Measurements from ENCODE around the gene KCNAB2. TPM values are rescaled to one million over a fixed set of nuclear protein-coding genes. Genes with fewer than 3 reads are reported as not detected.

KCNAB2 gene
- polyA plus RNA-seq, 2 donors, result 2.2 to 2.8 TPM

DNA sequence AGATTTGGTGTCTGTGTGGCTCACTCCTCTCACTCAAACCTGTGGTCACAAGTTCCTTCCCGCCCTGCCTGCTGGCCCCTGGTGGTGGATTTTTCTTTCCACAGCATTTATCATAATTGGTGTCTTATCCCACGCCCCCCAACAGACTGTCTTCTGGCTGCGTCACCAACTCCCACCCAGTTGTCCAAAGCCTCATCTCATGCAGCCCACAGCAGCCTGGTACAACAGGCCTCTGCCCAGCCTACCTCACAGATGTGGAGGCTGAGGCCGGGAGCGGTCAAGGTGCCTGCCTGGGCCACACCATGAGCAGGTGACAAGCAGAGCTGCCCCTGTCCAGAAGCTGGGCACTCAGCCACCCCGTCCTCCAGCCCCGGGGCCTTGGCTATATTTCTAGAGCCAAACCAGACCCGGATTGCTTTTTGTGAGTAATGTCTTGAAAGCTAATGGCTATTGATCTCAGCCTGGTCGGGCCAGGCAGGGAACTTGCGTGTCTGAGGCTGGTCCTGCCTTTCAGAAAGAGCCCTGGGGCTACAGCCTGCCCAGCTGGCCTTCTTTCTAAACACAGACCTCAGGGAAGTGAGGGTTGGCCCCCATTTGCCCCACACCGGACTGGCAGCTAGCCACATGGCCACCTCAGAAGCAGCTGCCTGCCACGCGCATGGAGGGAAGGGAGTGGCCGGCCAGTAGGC, 2.6 kb downstream of the KCNAB2 start:
- Histone ChIP-seq H3K9me3 (ENCODE audit: control insufficient read depth in 2 of 2, insufficient read depth in 1 of 2, low read depth in 1 of 2, low read length in 1 of 2) (no peaks in the 10 kb centered on the region), H3K27ac (ENCODE audit: low read depth in 2 of 2, low read length in 1 of 2) (no peak overlapping the region), H3K27me3 (ENCODE audit: control insufficient read depth in 1 of 2, insufficient read depth in 2 of 2, low read length in 2 of 2) (no peaks in the 10 kb centered on the region), H3K4me1 (ENCODE audit: control insufficient read depth in 2 of 2, insufficient read depth in 2 of 2, low read length in 1 of 2) (no peaks in the 10 kb centered on the region), H3K36me3 (ENCODE audit: control insufficient read depth in 2 of 2, insufficient read depth in 2 of 2, low read length in 1 of 2) (peaks cover 1 to 3% of the 10 kb centered on the region in 2 donors), H3K4me3 (ENCODE audit: low read depth in 1 of 2, low read length in 2 of 2) (no peak overlapping the region)
- WGBS, 2 donors, result 82 to 88% methylated on average over 14 of the region's 14 CpGs

DNA sequence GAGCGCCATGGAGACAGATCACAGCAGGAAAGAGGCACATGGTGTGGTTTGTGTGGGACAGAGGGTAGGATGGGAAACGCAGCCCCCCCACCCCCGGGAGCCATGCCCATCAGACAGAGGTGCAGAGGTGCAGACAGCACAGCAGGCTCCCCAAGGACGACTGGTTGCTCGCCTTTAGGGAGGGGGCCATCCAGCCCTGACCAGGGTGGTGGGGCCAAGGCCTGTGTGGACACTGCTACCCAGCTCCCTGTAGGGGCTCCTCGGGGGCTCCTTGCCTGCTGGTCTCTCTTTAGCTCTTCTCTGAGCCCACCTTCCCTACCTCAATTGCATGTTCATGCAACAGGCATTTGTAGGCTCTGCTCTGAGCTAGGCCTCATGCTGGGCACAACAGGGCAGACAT, 3.7 kb downstream of the KCNAB2 start:
- Histone ChIP-seq H3K9me3 (ENCODE audit: control insufficient read depth in 2 of 2, insufficient read depth in 1 of 2, low read depth in 1 of 2, low read length in 1 of 2) (no peaks in the 10 kb centered on the region), H3K4me3 (ENCODE audit: low read depth in 1 of 2, low read length in 2 of 2) (no peak overlapping the region), H3K27me3 (ENCODE audit: control insufficient read depth in 1 of 2, insufficient read depth in 2 of 2, low read length in 2 of 2) (no peaks in the 10 kb centered on the region), H3K4me1 (ENCODE audit: control insufficient read depth in 2 of 2, insufficient read depth in 2 of 2, low read length in 1 of 2) (no peaks in the 10 kb centered on the region), H3K36me3 (ENCODE audit: control insufficient read depth in 2 of 2, insufficient read depth in 2 of 2, low read length in 1 of 2) (peaks cover 0 to 3% of the 10 kb centered on the region in 2 donors), H3K27ac (ENCODE audit: low read depth in 2 of 2, low read length in 1 of 2) (no peak overlapping the region)
- WGBS, 2 donors, result 83 to 87% methylated on average over 6 of the region's 6 CpGs

DNA sequence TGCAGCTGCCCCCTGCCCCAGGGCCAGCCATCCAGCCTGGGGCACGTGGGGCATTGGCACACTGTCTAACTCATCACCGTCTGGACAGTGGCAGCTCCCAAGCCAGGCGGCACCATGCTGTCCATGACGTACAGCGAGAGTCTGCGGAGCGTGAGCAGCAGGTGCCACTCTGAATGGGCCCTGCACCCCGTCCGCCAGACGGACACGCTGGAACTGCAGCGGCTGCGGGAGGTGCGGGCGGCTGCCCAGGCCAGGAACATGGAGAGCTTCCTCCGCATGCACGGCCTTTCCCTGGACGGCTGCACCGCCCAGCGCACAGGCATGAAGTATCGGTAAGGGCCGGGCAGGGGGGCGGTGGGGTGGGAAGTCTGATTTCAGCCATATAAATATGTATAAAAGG, 5.7 kb downstream of the KCNAB2 start:
- no peaks in the 10 kb centered on the region for H3K9me3 ChIP-seq (ENCODE audit: control insufficient read depth in 2 of 2, insufficient read depth in 1 of 2, low read depth in 1 of 2, low read length in 1 of 2)
- H3K27me3 ChIP-seq (ENCODE audit: control insufficient read depth in 1 of 2, insufficient read depth in 2 of 2, low read length in 2 of 2), result no peaks in the 10 kb centered on the region
- no peak overlapping the region for H3K27ac ChIP-seq (ENCODE audit: low read depth in 2 of 2, low read length in 1 of 2)
- no peaks in the 10 kb centered on the region for H3K4me1 ChIP-seq (ENCODE audit: control insufficient read depth in 2 of 2, insufficient read depth in 2 of 2, low read length in 1 of 2)
- H3K36me3 ChIP-seq (ENCODE audit: control insufficient read depth in 2 of 2, insufficient read depth in 2 of 2, low read length in 1 of 2), result peaks cover 0 to 3% of the 10 kb centered on the region in 2 donors
- WGBS, 2 donors, result 96% methylated on average over 23 of the region's 23 CpGs
- H3K4me3 ChIP-seq (ENCODE audit: low read depth in 1 of 2, low read length in 2 of 2), result no peak overlapping the region

DNA sequence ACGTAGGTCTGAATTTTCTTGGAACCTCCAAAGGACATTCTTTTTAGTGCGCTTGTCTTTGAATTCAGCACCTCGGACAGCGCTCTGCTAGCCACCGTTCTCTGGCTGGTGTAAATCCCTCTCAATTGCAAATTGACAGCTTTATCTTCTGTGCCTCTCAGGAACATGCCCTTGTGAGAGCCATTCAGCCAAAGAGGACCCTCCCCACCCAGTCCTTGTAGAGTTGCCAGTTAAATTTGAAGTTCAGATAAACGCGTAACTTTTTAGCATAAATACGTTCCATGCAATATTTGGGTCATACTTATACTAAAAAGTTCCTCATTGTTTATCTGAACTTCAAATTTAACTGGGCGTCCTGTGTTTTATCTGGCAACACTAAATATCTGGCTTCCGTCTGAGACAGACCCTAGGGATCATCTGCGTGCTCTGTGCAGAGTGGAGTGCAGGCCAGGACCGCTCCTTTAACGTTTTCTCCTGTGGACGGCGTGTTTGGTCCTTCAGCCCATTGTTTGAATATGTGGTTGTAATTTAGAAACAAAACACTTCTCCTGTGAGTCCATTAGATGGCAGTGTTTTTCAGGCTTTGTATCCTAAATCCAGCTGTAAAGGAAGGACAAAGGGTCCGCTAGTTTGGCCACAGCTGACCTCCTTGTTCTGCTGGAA, 7.0 kb downstream of the KCNAB2 start:
- 16 to 17% methylated on average over 16 of the region's 16 CpGs for WGBS, 2 donors
- Histone ChIP-seq H3K27ac (ENCODE audit: low read depth in 2 of 2, low read length in 1 of 2) (no peak overlapping the region), H3K4me3 (ENCODE audit: low read depth in 1 of 2, low read length in 2 of 2) (no peak overlapping the region), H3K27me3 (ENCODE audit: control insufficient read depth in 1 of 2, insufficient read depth in 2 of 2, low read length in 2 of 2) (no peaks in the 10 kb centered on the region), H3K36me3 (ENCODE audit: control insufficient read depth in 2 of 2, insufficient read depth in 2 of 2, low read length in 1 of 2) (peaks cover 0 to 3% of the 10 kb centered on the region in 2 donors), H3K9me3 (ENCODE audit: control insufficient read depth in 2 of 2, insufficient read depth in 1 of 2, low read depth in 1 of 2, low read length in 1 of 2) (no peaks in the 10 kb centered on the region), H3K4me1 (ENCODE audit: control insufficient read depth in 2 of 2, insufficient read depth in 2 of 2, low read length in 1 of 2) (no peaks in the 10 kb centered on the region)

DNA sequence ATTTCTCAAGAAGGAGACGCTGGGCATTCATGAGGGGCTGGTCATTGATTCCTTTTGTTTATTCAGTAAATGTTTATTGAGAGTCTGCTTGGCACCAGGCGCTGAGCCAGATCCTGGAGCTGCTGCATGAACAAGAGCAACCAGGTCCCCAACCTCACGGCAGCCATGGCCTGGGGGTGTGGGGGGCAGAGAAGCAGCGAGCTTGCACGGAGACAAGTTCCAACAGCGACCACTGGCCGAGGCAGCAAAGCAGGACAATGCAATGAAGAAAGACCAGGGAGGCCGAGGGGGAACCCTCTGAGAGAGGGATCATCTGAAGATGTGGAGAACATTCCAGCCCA, 7.5 kb downstream of the KCNAB2 start:
- Histone ChIP-seq H3K36me3 (ENCODE audit: control insufficient read depth in 2 of 2, insufficient read depth in 2 of 2, low read length in 1 of 2) (peaks cover 0 to 3% of the 10 kb centered on the region in 2 donors), H3K4me1 (ENCODE audit: control insufficient read depth in 2 of 2, insufficient read depth in 2 of 2, low read length in 1 of 2) (peaks cover 0 to under 1% of the 10 kb centered on the region in 2 donors), H3K4me3 (ENCODE audit: low read depth in 1 of 2, low read length in 2 of 2) (no peak overlapping the region), H3K27ac (ENCODE audit: low read depth in 2 of 2, low read length in 1 of 2) (no peak overlapping the region), H3K9me3 (ENCODE audit: control insufficient read depth in 2 of 2, insufficient read depth in 1 of 2, low read depth in 1 of 2, low read length in 1 of 2) (no peaks in the 10 kb centered on the region), H3K27me3 (ENCODE audit: control insufficient read depth in 1 of 2, insufficient read depth in 2 of 2, low read length in 2 of 2) (no peaks in the 10 kb centered on the region)
- WGBS, 2 donors, result 35 to 36% methylated on average over 8 of the region's 8 CpGs

DNA sequence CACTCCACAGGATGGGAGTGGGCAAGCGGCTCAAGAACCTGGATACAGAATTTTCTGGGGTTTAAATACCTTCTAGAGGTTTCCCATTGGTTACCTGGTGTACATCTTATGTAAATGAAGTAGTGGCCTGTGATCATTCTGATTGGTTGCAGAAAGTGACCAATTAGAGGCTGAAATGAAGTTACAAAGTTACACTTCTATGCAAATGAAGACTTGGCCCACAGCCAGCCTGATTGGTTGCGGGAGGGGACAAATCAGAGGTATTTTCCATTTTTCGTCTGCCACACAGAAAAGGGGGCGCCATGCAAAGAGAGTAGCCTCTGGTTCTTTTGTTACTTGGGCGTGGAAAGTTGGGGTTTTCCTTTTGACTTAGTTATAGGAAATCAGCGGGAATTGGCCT, 8.9 kb downstream of the KCNAB2 start:
- H3K4me1 ChIP-seq (ENCODE audit: control insufficient read depth in 2 of 2, insufficient read depth in 2 of 2, low read length in 1 of 2), result peaks cover 0 to 8% of the 10 kb centered on the region in 2 donors
- WGBS, 2 donors, result 82 to 88% methylated on average over 6 of the region's 6 CpGs
- H3K27ac ChIP-seq (ENCODE audit: low read depth in 2 of 2, low read length in 1 of 2), result no peak overlapping the region
- no peaks in the 10 kb centered on the region for H3K27me3 ChIP-seq (ENCODE audit: control insufficient read depth in 1 of 2, insufficient read depth in 2 of 2, low read length in 2 of 2)
- no peaks in the 10 kb centered on the region for H3K9me3 ChIP-seq (ENCODE audit: control insufficient read depth in 2 of 2, insufficient read depth in 1 of 2, low read depth in 1 of 2, low read length in 1 of 2)
- peaks cover 0 to 3% of the 10 kb centered on the region in 2 donors for H3K36me3 ChIP-seq (ENCODE audit: control insufficient read depth in 2 of 2, insufficient read depth in 2 of 2, low read length in 1 of 2)
- H3K4me3 ChIP-seq (ENCODE audit: low read depth in 1 of 2, low read length in 2 of 2), result no peak overlapping the region

DNA sequence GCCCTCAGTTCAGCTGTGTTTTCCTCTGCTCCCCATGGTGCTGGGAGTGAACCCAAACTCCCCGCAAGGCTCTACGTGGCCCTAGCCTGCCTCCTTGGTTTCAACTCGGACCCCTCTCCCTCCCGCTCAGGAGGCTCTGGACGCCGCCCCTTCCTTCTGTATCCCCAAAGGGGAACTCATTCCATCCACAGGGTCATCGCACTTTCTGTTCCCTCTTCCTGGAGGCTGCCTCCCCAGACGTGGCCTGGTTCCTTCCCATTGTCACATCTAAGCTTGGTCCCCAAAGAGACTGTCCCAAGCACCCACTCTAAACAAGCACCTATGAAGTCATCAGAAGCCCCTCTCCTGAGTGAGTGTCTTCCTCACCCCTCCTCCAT, 10.9 kb downstream of the KCNAB2 start:
- Histone ChIP-seq H3K27ac (ENCODE audit: low read depth in 2 of 2, low read length in 1 of 2) (no peak overlapping the region), H3K27me3 (ENCODE audit: control insufficient read depth in 1 of 2, insufficient read depth in 2 of 2, low read length in 2 of 2) (no peaks in the 10 kb centered on the region), H3K4me1 (ENCODE audit: control insufficient read depth in 2 of 2, insufficient read depth in 2 of 2, low read length in 1 of 2) (peaks cover 0 to 8% of the 10 kb centered on the region in 2 donors), H3K36me3 (ENCODE audit: control insufficient read depth in 2 of 2, insufficient read depth in 2 of 2, low read length in 1 of 2) (peaks cover 0 to 3% of the 10 kb centered on the region in 2 donors), H3K9me3 (ENCODE audit: control insufficient read depth in 2 of 2, insufficient read depth in 1 of 2, low read depth in 1 of 2, low read length in 1 of 2) (no peaks in the 10 kb centered on the region), H3K4me3 (ENCODE audit: low read depth in 1 of 2, low read length in 2 of 2) (no peak overlapping the region)
- WGBS, 2 donors, result 82 to 84% methylated on average over 8 of the region's 8 CpGs

DNA sequence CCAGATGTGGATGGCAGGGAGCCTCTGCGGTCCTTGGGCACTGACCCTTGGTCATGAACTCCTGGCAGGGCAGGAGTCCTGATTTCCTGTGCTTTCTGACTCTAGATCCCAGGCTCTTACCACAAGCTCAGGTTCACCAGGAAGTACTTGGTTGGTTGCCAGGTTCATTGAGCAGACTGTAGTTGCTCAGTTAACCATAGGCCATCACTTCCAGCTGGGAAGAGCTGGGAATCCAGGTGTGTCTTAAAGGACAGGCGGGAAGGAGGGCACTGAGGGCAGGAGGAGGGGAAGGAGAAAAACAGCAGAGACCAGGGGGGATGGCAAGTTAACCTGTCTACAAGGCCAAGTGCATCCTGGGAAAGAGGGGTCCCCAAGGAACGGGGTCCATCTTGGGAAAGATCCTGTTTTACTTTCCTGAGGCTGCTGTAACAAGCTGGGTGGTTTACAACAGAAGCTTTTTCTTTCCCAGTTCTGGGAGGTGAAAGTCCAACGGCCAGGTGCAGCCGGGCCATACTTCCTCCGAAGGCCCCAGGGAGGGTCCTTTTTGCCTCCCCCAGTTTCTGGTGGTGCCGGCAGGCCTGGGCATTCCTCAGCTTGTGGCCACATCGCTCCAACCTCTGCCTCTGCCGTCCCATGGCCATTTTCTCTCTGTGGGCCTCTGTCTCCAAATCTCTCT, 11.6 kb downstream of the KCNAB2 start:
- Histone ChIP-seq H3K4me1 (ENCODE audit: control insufficient read depth in 2 of 2, insufficient read depth in 2 of 2, low read length in 1 of 2) (peaks cover 0 to 8% of the 10 kb centered on the region in 2 donors), H3K36me3 (ENCODE audit: control insufficient read depth in 2 of 2, insufficient read depth in 2 of 2, low read length in 1 of 2) (peaks cover 0 to 3% of the 10 kb centered on the region in 2 donors), H3K27me3 (ENCODE audit: control insufficient read depth in 1 of 2, insufficient read depth in 2 of 2, low read length in 2 of 2) (no peaks in the 10 kb centered on the region), H3K27ac (ENCODE audit: low read depth in 2 of 2, low read length in 1 of 2) (no peak overlapping the region), H3K4me3 (ENCODE audit: low read depth in 1 of 2, low read length in 2 of 2) (no peak overlapping the region), H3K9me3 (ENCODE audit: control insufficient read depth in 2 of 2, insufficient read depth in 1 of 2, low read depth in 1 of 2, low read length in 1 of 2) (no peaks in the 10 kb centered on the region)
- 86 to 88% methylated on average over 9 of the region's 9 CpGs for WGBS, 2 donors

DNA sequence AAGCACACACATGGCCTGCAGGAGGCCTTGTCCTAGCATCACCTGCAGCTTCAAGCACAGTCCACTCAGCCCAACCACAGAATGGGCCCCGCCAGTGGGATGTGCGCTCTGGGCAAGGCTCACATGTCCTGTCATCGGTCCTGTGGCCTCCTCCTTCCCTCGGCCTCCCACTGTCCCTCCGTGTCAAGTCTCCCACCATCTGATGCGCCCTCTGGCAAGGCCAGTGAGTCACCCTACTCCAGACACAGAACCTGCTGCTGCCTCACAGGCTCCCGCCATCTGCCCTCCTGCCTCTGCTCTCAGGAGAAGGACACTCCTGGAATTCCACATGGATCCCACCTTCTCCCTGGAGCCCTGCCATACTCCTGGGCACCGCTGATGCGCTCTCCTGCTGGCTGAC, 14.2 kb downstream of the KCNAB2 start:
- H3K9me3 ChIP-seq (ENCODE audit: control insufficient read depth in 2 of 2, insufficient read depth in 1 of 2, low read depth in 1 of 2, low read length in 1 of 2), result no peaks in the 10 kb centered on the region
- no peak overlapping the region for H3K4me3 ChIP-seq (ENCODE audit: low read depth in 1 of 2, low read length in 2 of 2)
- no peaks in the 10 kb centered on the region for H3K36me3 ChIP-seq (ENCODE audit: control insufficient read depth in 2 of 2, insufficient read depth in 2 of 2, low read length in 1 of 2)
- 89 to 93% methylated on average over 9 of the region's 9 CpGs for WGBS, 2 donors
- no peaks in the 10 kb centered on the region for H3K27me3 ChIP-seq (ENCODE audit: control insufficient read depth in 1 of 2, insufficient read depth in 2 of 2, low read length in 2 of 2)
- H3K27ac ChIP-seq (ENCODE audit: low read depth in 2 of 2, low read length in 1 of 2), result no peak overlapping the region
- H3K4me1 ChIP-seq (ENCODE audit: control insufficient read depth in 2 of 2, insufficient read depth in 2 of 2, low read length in 1 of 2), result peaks cover 0 to 8% of the 10 kb centered on the region in 2 donors

All from esophagus (tissue), 2 donors.